ENCODE data around the gene PCNX2. TPM values are rescaled to one million over a fixed set of nuclear protein-coding genes. Genes with fewer than 3 reads are reported as not detected.

Gene PCNX2
- total RNA-seq, 1 experiment from 2014 or later = 50.8 TPM

GRCh38 chr1:233336554-233337456 lies 41.3 kb upstream of the PCNX2 start:
- H3K9me3 Mint-ChIP-seq = no peaks in the 10 kb centered on the region
- TF ChIP-seq CREB1 (CRISPR knock-in tag; IDR thresholded peaks at IDR 0.05) (no peak), HMGA2 (CRISPR knock-in tag; IDR thresholded peaks at IDR 0.05) (peak; percentile 63), ZNF425 (CRISPR knock-in tag; conservative IDR thresholded peaks at IDR 0.05) (no peak), TCF7 (CRISPR knock-in tag; IDR thresholded peaks at IDR 0.05; ENCODE audit: low read depth) (no peak)
- no peak overlapping the region for H3K4me3 Mint-ChIP-seq
- ChIA-PET POLR2A (no interaction called here), CTCF (no interaction called here)
- DNase-seq (ENCODE audit: low spot score) = no peak
- no peaks in the 10 kb centered on the region for H3K36me3 Mint-ChIP-seq
- peak overlapping the region; percentile 85 for H3K27ac Mint-ChIP-seq
- H3K27me3 Mint-ChIP-seq (ENCODE audit: low read depth) = no peaks in the 10 kb centered on the region
- H3K4me1 Mint-ChIP-seq = peaks cover 47% of the 10 kb centered on the region
- ATAC-seq = no peak

- no peak for TF ChIP-seq ZNF532 (CRISPR knock-in tag; IDR thresholded peaks at IDR 0.05; ENCODE audit: borderline replicate concordance)
- no peak for TF ChIP-seq ZNF512 (CRISPR knock-in tag; IDR thresholded peaks at IDR 0.05; ENCODE audit: borderline replicate concordance)
- peaks cover 56% of the 10 kb centered on the region for H3K4me1 Mint-ChIP-seq
- peaks cover 8% of the 10 kb centered on the region for H3K27me3 Mint-ChIP-seq (ENCODE audit: low read depth)
- ChIA-PET CTCF (interaction anchor here (1.5 kb wide), 1 partner anchor 33 kb away, joined by 4 read pairs; no protein-coding TSS in a partner anchor), POLR2A (no interaction called here)
- DNase-seq (ENCODE audit: low spot score) = no peak
- no peaks in the 10 kb centered on the region for H3K36me3 Mint-ChIP-seq
- H3K9me3 Mint-ChIP-seq = no peaks in the 10 kb centered on the region
- no peak overlapping the region for H3K4me3 Mint-ChIP-seq
- peak overlapping the region; percentile 57 for H3K27ac Mint-ChIP-seq
- ATAC-seq = peak; percentile 60
Observed at GRCh38 chr1:233334092-233334491, 38.6 kb upstream of the PCNX2 start.

- Mint-ChIP-seq H3K36me3 (no peaks in the 10 kb centered on the region), H3K4me3 (no peak overlapping the region)
- POLR2A ChIA-PET = no interaction called here
- TF ChIP-seq ELF4 (CRISPR knock-in tag; IDR thresholded peaks at IDR 0.05; ENCODE audit: low read depth) = no peak
- TF ChIP-seq ZSCAN18 (CRISPR knock-in tag; IDR thresholded peaks at IDR 0.05) = no peak
- TF ChIP-seq MAX (CRISPR knock-in tag; IDR thresholded peaks at IDR 0.05) = no peak
- no peak for TF ChIP-seq SMAD4 (CRISPR knock-in tag; IDR thresholded peaks at IDR 0.05)
- no peak for TF ChIP-seq FOXJ3 (CRISPR knock-in tag; IDR thresholded peaks at IDR 0.05; ENCODE audit: borderline replicate concordance)
- no peak for TF ChIP-seq ZNF396 (CRISPR knock-in tag; IDR thresholded peaks at IDR 0.05; ENCODE audit: borderline replicate concordance)
- no peak for TF ChIP-seq PRRX2 (CRISPR knock-in tag; IDR thresholded peaks at IDR 0.05)
- TF ChIP-seq ZNF423 (CRISPR knock-in tag; IDR thresholded peaks at IDR 0.05) = no peak
- TF ChIP-seq AFF4 (CRISPR knock-in tag; IDR thresholded peaks at IDR 0.05; ENCODE audit: borderline replicate concordance) = no peak
- no peak for TF ChIP-seq MXD4 (CRISPR knock-in tag; IDR thresholded peaks at IDR 0.05; ENCODE audit: borderline replicate concordance)
Observed at GRCh38 chr1:233333086-233333485, 37.6 kb upstream of the PCNX2 start.

More at GRCh38 chr1:233333086-233333485, 37.6 kb upstream of the PCNX2 start:
- ATAC-seq (no peak), DNase-seq (ENCODE audit: low spot score) (no peak)
- Mint-ChIP-seq H3K27me3 (ENCODE audit: low read depth) (peaks cover 10% of the 10 kb centered on the region), H3K27ac (no peak overlapping the region), H3K9me3 (no peaks in the 10 kb centered on the region), H3K4me1 (peaks cover 50% of the 10 kb centered on the region)
- CTCF ChIA-PET = interaction anchor here (1.4 to 1.5 kb wide), 2 partner anchors 29 to 34 kb away, joined by 3 to 4 read pairs; no protein-coding TSS in a partner anchor

All from WTC11 (cell line).